ENCODE measurements around the gene TMEM161A. TPM values are rescaled to one million over a fixed set of nuclear protein-coding genes. Genes with fewer than 3 reads are reported as not detected.

Gene TMEM161A
- total RNA-seq, 1 donor from 2014 or later: 31.7 TPM

- no peak for DNase-seq (ENCODE audit: extremely low spot score in 2 of 2)
- Histone ChIP-seq H3K36me3 (no peaks in the 10 kb centered on the region), H3K27ac (no peak within 1 kb of the TSS), H3K4me1 (peaks cover 16% of the 10 kb centered on the region), H3K27me3 (no peaks in the 10 kb centered on the region), H3K4me3 (peak within 1 kb of the TSS; percentile 13 to 29), H3K9me3 (no peaks in the 10 kb centered on the region)
- intact Hi-C loops (cut with DNase I): no loop called here
- TF ChIP-seq POLR2A (IDR thresholded peaks at IDR 0.05) (no peak), POLR2AphosphoS5 (IDR thresholded peaks at IDR 0.05; ENCODE audit: insufficient read depth in 1 of 2, low read depth in 1 of 2) (no peak)
- TF ChIP-seq, protein P1, sequence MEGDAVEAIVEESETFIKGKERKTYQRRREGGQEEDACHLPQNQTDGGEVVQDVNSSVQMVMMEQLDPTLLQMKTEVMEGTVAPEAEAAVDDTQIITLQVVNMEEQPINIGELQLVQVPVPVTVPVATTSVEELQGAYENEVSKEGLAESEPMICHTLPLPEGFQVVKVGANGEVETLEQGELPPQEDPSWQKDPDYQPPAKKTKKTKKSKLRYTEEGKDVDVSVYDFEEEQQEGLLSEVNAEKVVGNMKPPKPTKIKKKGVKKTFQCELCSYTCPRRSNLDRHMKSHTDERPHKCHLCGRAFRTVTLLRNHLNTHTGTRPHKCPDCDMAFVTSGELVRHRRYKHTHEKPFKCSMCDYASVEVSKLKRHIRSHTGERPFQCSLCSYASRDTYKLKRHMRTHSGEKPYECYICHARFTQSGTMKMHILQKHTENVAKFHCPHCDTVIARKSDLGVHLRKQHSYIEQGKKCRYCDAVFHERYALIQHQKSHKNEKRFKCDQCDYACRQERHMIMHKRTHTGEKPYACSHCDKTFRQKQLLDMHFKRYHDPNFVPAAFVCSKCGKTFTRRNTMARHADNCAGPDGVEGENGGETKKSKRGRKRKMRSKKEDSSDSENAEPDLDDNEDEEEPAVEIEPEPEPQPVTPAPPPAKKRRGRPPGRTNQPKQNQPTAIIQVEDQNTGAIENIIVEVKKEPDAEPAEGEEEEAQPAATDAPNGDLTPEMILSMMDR (IDR thresholded peaks at IDR 0.05): no peak
Measured at GRCh38 chr19:19170053-19170872, 32.0 kb upstream of the TMEM161A start, which contains the start of gene MEF2B. TSS of gene MEF2B (minus strand) at chr19:19170263. CDS start at chr19:19150735, 19,528 bp downstream.

- H3K36me3 ChIP-seq: no peaks in the 10 kb centered on the region
- no peak for DNase-seq (ENCODE audit: extremely low spot score in 2 of 2)
- no peaks in the 10 kb centered on the region for H3K27me3 ChIP-seq
- H3K9me3 ChIP-seq: no peaks in the 10 kb centered on the region
- H3K4me1 ChIP-seq: peaks cover 16% of the 10 kb centered on the region
- TF ChIP-seq POLR2AphosphoS5 (IDR thresholded peaks at IDR 0.05; ENCODE audit: insufficient read depth in 1 of 2, low read depth in 1 of 2) (no peak), POLR2A (IDR thresholded peaks at IDR 0.05) (no peak)
- TF ChIP-seq, protein P1 (IDR thresholded peaks at IDR 0.05): no peak
- H3K4me3 ChIP-seq: peak overlapping the region; percentile 13 to 29
- intact Hi-C loops (cut with DNase I): no loop called here
- no peak overlapping the region for H3K27ac ChIP-seq
Measured at GRCh38 chr19:19169236-19170052, 31.2 kb upstream of the TMEM161A start.

DNA sequence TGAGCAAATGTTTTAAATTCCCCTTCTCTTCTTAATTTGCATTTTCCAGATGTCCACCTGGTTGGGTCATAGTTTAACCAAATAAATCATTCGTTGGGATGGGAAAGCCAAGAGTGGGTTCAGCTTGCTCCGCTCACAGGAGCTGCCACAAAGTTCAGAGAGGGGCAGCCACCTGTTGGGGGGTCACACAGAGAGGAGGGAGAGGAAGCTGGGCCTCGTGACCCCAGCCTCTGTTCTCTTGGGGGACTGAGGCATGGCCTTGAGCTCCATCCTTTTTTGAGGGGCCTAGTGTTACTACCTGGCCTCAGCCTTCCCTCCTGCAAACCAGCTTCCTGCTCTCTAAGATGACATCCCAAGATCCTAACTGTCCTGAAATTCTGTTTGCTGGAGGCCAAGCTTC, 29.3 kb upstream of the TMEM161A start:
- H3K36me3 ChIP-seq: no peaks in the 10 kb centered on the region
- intact Hi-C loops (cut with DNase I): no loop called here
- no peaks in the 10 kb centered on the region for H3K9me3 ChIP-seq
- no peaks in the 10 kb centered on the region for H3K27me3 ChIP-seq
- H3K4me3 ChIP-seq: no peak overlapping the region
- no peak for DNase-seq (ENCODE audit: extremely low spot score in 2 of 2)
- TF ChIP-seq POLR2A (IDR thresholded peaks at IDR 0.05) (no peak), POLR2AphosphoS5 (IDR thresholded peaks at IDR 0.05; ENCODE audit: insufficient read depth in 1 of 2, low read depth in 1 of 2) (no peak)
- TF ChIP-seq, protein P1 (IDR thresholded peaks at IDR 0.05): no peak
- H3K27ac ChIP-seq: no peak overlapping the region
- H3K4me1 ChIP-seq: peaks cover 16% of the 10 kb centered on the region

DNA sequence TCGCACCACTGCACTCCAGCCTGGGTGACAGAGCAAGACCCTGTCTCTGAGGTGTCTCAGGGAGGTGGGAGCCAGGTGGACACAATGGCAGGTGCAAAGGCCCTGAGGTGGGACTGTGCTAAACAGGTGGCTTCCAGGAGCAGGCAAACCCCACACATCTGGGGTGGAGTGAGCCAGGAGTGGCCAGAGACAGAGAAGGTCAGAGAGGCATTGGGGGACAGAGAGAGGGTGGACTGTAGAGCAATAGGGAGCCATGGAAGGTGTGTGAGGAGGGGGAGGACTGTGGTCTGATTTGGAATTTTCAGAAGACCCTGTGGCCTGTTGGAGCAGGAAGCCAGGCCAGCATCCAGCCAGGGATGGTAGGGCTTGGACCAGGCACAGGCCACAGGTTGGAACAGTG, 27.1 kb upstream of the TMEM161A start:
- H3K27me3 ChIP-seq: no peaks in the 10 kb centered on the region
- no peaks in the 10 kb centered on the region for H3K36me3 ChIP-seq
- H3K4me3 ChIP-seq: no peak overlapping the region
- no peak for TF ChIP-seq POLR2AphosphoS5 (IDR thresholded peaks at IDR 0.05; ENCODE audit: insufficient read depth in 1 of 2, low read depth in 1 of 2)
- intact Hi-C loops (cut with DNase I): no loop called here
- H3K27ac ChIP-seq: no peak overlapping the region
- no peaks in the 10 kb centered on the region for H3K9me3 ChIP-seq
- DNase-seq (ENCODE audit: extremely low spot score in 2 of 2): no peak
- peaks cover 9% of the 10 kb centered on the region for H3K4me1 ChIP-seq

- Histone ChIP-seq H3K27ac (no peak overlapping the region), H3K27me3 (no peaks in the 10 kb centered on the region), H3K4me3 (no peak overlapping the region), H3K4me1 (no peaks in the 10 kb centered on the region), H3K9me3 (no peaks in the 10 kb centered on the region), H3K36me3 (no peaks in the 10 kb centered on the region)
- intact Hi-C loops (cut with DNase I): no loop called here
- TF ChIP-seq POLR2A (IDR thresholded peaks at IDR 0.05) (no peak), POLR2AphosphoS5 (IDR thresholded peaks at IDR 0.05; ENCODE audit: insufficient read depth in 1 of 2, low read depth in 1 of 2) (no peak)
- TF ChIP-seq, protein P1 (IDR thresholded peaks at IDR 0.05): no peak
- no peak for DNase-seq (ENCODE audit: extremely low spot score in 2 of 2)
Measured at GRCh38 chr19:19162495-19162894, 24.2 kb upstream of the TMEM161A start.
